NCI-H1048 (cell line): Measurements from ENCODE around the gene NR1I3.
"Not testable (repeated sequence)": the region's sequence is repeated elsewhere in the genome, so short reads cannot be mapped to it uniquely, and the experiment has no call there.

Experiments
- DNase-seq: peaks from one replicate; lab custom pipeline; 2025; lab: John Stamatoyannopoulos, UW

The NR1I3 gene, protein sequence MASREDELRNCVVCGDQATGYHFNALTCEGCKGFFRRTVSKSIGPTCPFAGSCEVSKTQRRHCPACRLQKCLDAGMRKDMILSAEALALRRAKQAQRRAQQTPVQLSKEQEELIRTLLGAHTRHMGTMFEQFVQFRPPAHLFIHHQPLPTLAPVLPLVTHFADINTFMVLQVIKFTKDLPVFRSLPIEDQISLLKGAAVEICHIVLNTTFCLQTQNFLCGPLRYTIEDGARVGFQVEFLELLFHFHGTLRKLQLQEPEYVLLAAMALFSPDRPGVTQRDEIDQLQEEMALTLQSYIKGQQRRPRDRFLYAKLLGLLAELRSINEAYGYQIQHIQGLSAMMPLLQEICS

DNA sequence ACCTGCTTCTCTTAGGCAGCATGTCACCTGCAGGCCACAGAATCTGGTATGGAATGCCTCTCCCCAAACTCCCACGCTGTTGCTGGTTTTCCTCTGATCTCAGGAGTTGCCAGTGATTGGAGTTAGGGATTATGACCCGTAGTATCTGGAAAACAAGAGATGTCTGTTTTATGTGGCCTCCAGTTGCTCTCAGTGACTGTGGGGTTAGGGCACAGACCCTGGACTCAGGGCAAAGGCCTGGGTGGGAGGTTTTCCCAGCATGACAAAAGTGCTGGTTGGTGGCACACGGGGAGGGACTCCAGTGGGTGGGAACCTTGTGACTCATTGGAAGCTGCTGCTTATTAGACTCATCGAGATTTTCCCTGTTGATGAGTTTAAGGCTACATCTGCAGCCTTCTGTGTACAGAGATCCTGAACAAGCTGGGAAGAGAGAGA lies at the start of gene NR1I3:
Gene NR1I3 (minus strand): TSS at position 165 of the 435 bp plus-strand sequence. CDS start 1,638 bp downstream, outside the sequence.
- no peak for DNase-seq

DNA sequence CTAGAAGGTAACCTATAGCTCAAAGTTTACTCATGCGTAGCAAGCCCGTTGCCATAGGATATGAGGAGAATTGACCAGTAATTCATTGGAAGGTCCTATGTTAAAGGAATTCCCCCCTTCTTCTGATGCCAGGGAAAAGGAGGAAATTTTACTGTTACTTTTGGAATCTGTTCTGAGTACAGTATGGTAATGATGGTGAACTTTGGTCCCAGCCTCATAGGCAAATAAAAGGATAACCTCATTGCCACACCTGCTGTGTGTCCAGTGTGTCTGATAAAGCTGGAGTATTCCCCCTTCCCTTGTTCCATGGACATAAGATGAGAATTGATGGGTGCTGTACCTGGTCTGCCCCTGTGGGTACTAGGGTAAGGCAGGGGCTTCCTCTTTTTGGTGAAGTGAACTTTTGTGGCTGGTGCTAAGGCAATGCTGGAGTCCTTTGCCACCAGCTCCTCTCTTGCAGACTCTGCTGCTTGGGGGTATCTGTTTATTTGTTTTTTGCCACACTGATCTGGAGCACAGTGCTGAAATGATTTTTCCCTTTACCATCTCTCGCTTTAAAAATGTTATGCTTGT lies 49.6 kb upstream of the NR1I3 start:
- no peak for DNase-seq

DNA sequence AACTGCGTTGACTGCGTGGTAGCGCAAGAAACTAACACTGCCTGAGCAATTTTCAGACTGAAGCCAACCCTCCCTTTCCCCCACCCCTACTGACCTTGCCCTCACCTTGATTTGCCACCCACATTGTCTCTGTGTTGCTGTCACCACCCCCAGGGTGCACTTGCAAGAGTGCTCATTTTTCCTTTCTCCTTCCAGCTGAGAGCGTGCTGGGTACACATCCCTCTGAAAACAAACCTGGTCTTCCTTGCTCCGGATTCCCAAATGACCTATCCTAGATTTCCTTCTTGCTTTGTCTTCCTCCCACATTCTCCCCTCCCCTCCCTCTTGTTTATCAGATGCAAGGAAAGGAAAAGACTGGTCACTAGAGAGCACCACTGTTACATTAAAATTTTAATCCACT lies 47.5 kb upstream of the NR1I3 start:
- DNase-seq, result no peak

DNA sequence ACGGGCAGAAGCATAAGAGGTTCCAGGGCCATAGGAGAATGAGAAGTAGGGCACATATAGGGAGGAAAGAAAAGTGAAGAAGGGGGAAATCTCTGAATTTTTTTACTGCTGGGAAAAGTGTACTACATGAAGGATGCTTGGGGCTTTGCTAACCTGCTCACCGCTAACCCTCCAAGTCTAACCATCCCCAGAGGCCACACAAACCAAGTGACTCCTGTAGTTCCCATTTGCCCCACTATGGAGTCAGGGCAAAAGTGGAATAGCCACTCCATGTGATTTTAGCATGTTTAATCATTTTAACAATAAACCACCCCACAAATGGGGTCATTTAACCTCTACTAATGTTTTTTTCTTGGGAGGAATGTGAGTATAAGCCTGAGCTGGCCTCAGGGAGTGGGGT lies 47.1 kb upstream of the NR1I3 start:
- DNase-seq, result no peak

DNA sequence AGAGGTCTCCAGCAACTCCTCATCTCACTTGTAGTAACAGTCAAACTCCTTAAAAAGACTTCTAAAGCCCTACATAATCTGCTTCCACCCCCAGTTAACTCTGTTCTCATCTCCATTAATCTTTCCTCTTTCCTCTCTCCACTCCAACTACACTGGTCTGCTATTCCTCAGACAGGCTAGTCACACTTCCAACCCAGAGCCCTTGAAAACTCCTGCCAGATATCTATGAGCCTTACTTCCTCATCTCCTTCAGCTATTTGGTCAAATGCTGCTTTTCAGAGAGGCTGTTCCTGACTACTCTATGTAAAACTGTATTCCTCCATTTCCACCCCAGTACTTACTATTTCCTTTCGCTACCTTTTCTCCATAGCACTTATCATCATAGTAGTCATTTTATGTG lies 45.0 kb upstream of the NR1I3 start:
- DNase-seq, result no peak

DNA sequence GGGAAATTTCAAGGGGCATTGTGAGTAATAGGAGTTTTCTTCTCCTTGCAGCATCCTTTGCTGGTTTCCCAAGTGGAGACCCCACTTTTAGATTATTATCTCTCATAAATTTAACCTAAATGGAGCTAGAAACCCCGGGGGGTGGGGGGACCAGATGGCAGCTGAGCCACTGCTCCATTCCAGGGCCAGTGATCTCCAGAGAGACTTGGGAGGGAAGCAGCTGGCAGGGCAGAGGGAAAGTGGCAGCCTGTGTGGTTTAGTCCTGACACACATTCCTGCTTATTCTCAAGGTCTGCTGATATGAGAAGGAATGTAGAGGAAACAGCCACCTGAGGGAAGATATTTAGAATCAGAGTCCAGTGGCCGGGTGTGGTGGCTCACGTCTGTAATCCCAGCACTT lies 36.9 kb upstream of the NR1I3 start:
- DNase-seq, result no peak

DNA sequence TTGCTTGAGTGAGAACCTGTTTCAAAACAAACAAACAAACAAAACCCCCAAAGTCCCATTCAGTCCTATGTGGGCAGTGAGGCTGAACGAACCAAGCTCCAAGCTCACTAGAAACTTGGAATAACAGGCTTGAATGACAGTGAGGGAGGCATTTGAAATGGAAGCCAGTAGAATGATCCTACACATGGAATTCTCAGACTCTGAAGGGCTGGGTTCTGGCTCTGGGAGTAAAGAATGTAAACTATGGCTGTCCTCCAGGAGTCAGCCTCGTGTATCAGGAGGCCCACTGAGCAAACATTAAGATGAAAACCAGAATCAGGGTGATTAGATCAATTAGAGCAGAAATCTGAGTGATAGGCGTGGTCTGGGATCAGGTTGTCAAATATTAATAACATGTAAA lies 35.4 kb upstream of the NR1I3 start:
- DNase-seq, result no peak

DNA sequence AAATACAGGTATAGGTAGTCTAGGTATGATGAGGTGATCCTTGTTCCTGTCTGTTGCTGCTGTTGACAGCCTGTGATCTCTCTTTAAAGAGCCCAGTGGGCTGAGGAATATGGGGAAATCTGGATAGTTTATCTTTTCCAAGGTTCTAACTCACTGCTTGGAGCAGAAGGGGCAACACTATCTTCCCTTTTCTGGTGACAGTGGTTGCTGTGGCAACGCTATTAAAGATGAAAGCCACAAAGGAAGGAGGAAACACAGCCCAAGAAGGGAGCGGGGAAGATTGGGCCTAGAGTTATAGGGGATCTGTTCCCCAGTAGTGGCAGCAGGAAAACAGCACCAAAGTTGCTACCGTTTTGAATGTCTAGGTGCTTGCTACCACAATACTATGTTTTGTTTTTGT lies 29.3 kb upstream of the NR1I3 start:
- no peak for DNase-seq

DNA sequence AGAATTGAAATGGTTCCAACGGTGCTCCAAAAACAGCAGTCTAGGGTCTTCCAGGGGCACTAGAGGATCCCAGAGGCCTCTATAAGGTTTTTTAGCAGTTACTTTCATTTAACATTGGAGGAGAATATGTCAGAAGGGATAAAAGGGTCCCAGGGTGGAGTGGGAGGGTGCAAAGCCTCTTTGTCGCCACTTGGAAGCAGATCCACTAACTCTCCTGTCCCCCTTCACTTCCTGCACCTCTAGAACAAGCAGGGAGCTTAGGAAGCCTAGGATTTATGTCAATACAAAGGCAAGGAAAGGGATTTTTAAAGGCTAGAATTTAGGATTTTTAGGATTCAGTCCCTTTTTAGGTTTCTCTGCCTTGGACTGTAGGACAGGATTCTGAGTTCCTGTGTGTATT lies 28.8 kb upstream of the NR1I3 start:
- no peak for DNase-seq

DNA sequence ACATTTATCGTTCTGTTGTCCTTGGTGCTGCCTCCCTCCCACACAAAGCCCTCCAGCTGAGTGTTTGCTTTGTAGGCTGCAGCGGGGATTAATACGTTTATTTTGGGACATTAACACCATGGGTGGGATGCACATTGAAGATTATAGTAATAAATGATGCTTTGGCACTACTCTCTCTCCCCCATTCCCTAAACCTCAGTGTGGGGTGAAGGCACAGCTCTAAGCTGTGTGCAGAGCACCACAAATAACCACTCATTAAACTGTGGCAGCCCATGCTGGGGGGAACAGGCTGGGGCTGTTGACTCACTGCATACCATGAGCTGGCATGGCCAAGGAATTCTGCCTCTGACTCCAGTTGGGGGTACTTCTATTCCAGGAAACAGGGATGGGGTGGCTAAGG lies 28.2 kb upstream of the NR1I3 start:
- DNase-seq, result no peak

DNA sequence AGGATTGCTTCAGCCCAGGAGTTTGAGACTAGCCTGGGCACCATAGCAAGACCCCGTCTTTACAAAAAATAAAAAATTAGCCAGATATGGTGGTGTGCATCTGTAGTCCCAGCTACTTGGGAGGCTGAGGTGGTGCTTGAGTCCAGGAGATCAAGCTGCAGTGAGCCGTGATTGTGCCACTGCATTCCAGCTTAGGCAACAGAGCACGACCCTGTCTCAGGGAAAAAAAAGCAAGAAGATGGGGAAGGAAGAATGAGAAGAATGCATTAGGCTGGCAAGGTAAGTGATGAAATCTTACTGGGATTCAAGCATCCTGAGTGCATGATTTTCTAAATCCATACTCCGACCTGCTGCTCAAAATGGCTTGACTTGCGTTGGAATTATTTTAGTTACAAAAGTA lies 27.3 kb upstream of the NR1I3 start:
- DNase-seq, result no peak

DNA sequence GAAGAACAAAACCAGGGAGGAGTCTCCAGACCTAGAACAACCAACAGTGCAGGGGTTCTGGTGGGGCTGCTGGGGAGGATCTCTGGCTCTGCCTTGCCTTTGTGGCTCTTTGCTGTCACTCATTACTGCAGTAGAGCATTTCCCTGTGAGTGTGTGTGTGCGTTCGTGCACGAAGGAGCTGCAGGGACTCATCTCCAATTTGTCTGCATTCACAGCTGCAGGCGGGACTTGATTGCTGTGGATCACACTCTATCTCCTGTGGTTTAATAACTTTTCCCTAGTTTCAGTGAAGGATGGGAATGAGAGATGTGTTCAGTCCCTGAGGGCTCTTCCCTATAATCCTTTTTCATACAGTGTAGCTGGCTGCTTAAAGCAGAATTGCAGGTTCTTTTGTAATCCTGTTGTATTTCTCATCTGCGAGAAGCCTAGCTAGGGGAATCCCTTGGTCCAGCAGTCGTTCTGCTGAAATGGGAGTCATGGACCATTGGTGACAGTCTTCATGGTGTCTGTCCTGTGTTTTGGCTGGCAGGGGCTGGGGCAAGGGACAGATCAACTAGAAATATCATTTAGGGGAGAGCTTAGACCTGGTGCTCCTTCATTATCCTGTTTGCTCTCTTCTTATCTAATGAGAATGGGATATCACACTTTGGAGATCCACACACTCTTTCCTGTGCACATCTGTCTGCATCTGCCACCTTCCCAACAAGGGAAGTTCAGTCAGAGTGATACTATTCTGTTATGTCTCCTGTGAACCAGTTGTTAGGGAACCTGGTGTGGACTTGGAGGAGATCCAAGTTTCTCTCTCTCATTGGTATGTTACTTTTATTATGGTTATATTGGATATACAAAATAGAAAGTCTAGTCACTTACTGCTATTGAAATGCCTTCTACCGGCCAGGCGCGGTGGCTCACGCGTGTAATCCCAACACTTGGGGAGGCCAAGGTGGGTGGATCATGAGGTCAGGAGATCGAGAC lies 23.5 kb upstream of the NR1I3 start:
- DNase-seq, result no peak

DNA sequence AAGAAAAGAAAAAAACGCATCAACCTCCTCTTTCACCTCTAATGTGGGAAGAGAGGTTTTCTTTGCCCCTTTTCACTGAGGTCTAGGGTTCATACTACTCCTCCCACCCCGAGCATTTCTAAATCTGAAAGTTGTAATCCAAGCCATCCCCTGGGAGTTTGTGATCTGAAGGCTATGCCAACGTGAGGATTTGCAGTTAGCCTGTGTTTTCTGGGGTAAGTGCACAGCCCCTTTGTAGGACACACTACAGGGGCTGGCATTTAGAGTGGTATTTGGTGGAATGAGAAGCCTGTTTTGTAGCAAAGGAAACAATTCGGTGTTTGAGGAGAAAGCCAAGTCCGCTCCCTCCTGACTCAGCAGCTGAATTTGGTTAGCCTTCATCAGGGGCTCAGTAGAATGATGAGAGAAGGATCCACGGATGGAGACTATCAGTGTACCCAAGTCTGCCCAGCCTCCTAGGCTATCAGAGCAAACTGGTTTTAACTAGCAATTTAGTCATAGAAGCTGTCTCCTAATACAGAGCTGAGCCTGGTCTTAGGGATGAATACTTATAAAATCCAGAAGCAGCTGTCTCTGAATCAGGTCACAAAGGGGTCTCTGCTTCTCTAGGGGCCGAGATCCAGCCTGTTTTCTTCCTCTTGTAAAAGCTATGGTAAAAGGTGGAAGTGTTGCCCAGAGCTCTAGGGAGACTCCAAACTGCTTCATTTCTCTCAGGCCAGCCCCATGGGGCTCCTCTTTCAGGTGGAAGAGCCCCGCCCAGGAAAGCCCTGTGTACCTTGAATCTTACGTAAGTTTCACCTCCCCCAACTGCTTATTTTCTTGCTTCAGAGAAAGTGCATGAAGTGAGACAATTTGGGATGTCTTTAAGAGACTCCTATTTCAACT lies 22.6 kb upstream of the NR1I3 start:
- DNase-seq, result no peak

DNA sequence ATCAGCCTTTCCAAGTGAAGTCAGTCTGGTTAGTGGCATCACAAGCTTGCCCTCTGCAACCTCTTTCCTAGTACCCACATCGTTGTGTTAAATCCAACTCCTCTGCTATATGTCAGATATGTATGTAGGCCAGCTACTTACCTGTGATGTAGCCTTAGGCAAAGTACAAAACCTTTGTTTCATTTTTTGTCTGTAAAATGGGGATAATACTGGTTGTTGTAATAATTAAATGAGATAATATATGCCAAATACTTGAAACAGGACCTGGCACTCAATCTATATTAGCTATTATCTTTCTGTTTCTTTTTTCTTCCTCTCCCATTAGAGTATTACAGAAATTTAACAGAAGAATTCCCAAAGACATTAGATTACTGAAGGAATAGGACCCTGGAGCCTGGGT lies 21.8 kb upstream of the NR1I3 start:
- DNase-seq, result no peak

DNA sequence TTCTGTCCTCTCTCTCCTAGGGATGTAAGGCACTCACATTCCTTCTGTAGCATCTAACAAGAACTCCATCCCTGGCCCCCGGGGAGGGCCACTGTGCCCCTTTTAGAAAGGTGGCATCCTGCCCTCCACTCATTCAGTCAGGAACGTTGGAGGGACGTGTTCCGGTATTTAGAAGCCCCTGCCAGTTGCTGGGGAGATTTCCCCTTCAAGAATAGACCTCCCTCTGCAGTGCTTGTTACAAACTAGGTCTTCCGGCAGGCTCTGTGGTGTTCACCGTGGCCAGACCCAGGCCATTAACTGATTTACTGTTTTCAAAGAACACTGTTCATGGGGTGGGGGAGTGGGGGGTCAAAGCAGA lies 21.3 kb upstream of the NR1I3 start:
- DNase-seq, result no peak

DNA sequence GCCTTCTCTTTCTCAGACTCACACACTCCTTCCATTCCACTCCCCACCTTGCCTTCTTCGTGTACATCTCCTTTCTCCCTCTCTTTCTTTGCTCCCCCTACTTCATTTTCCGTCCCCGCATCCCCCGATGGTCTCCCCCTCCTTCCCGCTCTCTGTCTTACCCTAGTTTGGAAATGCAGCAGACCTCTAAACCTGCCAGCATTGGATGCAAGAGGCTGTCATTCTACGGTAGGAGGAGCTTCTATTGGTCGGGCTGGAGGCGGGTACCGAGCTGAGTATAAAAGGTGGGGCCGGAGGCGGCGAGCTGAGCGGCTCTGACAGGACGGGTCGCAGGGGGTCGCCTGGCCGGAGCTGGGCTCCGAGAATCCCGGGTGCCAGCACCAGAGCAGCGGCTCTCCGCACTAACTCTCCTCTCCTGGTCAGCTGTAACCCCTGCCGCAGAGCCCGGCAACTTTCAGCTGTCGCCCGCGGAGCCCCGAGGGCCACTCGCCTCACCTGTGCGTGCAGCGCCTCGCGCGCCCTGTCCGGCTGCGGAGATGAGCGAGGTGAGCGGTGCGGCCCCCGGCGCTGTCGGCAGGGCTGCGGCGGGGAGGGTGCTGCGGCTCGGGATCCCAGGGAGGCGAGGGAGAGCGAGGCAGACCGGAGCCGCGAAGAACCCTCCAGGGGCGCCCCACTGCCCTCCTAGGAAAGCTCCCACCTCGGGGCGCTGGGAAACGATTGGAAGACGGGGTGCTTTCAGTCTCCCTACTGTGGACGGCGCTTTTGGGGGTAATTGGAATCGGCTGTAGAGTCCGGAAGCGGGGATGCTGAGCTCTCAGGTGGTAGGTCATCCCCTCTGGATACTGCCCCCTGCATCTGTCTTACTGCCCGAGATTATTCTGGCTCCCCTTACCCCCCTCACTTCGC lies 20.7 kb upstream of the NR1I3 start, which contains the start of gene PCP4L1:
Gene PCP4L1 (plus strand): TSS at position 307 of the 906 bp plus-strand sequence. CDS start 230 bp downstream, at position 537.
- DNase-seq, result no peak

DNA sequence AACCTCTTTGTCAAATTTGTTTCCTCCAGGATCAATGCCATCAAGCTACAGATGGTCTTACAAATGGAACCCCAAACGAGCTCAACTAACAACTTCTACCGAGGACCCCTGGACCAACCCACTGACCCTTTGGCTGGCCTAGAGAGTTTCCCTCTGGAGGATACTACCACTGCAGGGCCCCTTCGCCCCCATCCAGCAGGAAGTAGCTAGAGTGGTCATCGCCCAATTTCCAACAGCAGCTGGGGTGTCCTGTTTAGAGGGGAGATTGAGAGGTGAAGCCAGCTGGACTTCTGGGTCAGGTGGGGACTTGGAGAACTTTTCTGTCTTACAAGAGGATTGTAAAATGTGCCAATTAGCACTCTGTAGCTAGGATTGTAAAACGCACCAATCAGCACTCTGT lies 19.1 kb upstream of the NR1I3 start:
- DNase-seq, result not testable (repeated sequence)

DNA sequence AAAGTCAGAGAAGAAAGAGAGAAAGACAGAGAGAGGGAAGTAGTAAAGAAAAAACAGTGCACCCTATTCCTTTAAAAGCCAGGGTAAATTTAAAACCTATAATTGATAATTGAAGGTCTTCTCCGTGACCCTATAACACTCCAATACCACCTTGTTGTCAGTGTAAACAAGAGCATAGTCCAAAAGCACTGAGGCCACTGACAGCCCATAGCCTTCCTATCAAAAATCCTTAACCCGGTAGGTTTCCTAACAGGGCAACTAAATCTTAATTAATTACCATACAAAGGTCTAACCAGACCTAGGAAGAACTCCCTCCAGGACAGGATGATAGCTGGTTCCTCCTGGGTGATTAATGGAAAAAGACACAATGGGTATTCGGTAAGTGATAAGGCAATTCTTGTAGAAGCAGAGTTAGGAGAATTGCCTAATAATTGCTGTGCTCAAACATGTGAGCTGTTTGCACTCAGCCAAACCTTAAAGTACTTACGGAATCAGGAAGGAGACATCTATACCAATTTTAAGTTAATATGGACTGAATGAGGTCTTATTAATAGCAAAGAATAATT lies 18.0 kb upstream of the NR1I3 start:
- DNase-seq, result not testable (repeated sequence)

DNA sequence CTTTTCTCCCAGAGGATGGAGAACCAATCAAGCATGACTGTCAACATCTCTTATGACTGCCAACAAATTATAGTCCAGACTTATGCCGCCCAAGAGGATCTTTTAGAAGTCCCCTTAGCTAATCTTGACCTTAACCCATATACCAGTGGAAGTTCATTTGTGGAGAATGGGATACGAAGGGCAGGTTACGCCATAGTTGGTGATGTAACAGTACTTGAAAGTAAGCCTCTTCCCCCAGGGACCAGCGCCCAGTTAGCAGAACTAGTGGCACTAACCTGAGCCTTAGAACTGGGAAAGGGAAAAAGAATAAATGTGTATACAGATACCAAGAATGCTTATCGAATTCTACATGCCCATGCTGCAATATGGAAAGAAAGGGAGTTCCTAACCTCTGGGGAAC lies 17.3 kb upstream of the NR1I3 start:
- DNase-seq, result not testable (repeated sequence)

DNA sequence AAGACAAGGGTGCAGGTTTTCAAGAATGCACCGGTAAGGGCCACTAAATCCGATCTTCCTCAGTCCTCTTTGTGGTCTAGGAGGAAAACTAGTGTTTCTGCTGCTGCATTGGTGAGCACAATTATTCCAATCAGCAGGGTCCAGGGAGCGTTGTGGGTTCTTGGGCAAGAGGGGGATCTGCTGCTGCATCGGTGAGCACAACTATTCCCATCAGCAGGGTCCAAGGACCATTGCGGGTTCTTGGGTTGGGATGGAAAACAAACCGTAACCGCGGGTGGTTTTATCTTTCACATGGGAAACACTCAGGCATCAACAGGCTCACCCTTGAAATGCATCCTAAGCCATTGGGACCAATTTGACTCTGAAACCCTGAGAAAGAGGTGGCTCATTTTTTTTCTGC lies 13.6 kb upstream of the NR1I3 start:
- DNase-seq, result no peak
